Left ventricle myocardium inferior (tissue), 1 donor: ENCODE measurements around the gene TRIM66. TPM values are rescaled to one million over a fixed set of nuclear protein-coding genes. Genes with fewer than 3 reads are reported as not detected.

Experiments
- DNase-seq: peaks from one replicate; pipeline ENCODE4 v3.0.0-alpha.2; 2020
- H3K27ac ChIP-seq: fragments of 200-600 bp; replicated peaks from 2 replicates; pipeline ENCODE4 v1.8.0; 2021
- H3K27me3 ChIP-seq: fragments of 200-600 bp; 2 replicates; pipeline ENCODE4 v1.8.0; 2021; ENCODE audit warnings: low read depth
- H3K36me3 ChIP-seq: fragments of 200-600 bp; 2 replicates; pipeline ENCODE4 v1.8.0; 2021
- H3K4me1 ChIP-seq: fragments of 200-600 bp; 2 replicates; pipeline ENCODE4 v1.8.0; 2021
- H3K4me3 ChIP-seq: fragments of 200-600 bp; 2 replicates; pipeline ENCODE4 v1.8.0; 2021; ENCODE audit warnings: mild to moderate bottlenecking, moderate library complexity
- H3K9me3 ChIP-seq: fragments of 200-600 bp; replicated peaks from 2 replicates; pipeline ENCODE4 v1.8.0; 2021
- intact Hi-C: fragments of 100-400 bp; cut with micrococcal nuclease; formaldehyde crosslinking; loops from one replicate; pipeline ENCODE4 v1.11.0; 2022
- total RNA-seq: library from RNA; stranded (reverse); fragmentation: NEBNext Ultra II Directional; extraction: Animal tissue kit (Norgen Biotek cat#: 25700); gene quantifications from one replicate; pipeline ENCODE4 v1.2.1, GENCODE V29; 2021
- TF ChIP-seq, protein P1 (sequence below): fragments of 200-600 bp; IDR thresholded peaks from 2 replicates; pipeline ENCODE4 v1.8.0; 2021; ENCODE audit warnings: antibody characterized with exemption, mild to moderate bottlenecking, borderline replicate concordance
- donor health status: DM: no; HTN: yes; CAD: no; lungs with severe emphysema.

The TRIM66 gene
- total RNA-seq, 1 donor from 2014 or later, result 4.1 TPM

DNA sequence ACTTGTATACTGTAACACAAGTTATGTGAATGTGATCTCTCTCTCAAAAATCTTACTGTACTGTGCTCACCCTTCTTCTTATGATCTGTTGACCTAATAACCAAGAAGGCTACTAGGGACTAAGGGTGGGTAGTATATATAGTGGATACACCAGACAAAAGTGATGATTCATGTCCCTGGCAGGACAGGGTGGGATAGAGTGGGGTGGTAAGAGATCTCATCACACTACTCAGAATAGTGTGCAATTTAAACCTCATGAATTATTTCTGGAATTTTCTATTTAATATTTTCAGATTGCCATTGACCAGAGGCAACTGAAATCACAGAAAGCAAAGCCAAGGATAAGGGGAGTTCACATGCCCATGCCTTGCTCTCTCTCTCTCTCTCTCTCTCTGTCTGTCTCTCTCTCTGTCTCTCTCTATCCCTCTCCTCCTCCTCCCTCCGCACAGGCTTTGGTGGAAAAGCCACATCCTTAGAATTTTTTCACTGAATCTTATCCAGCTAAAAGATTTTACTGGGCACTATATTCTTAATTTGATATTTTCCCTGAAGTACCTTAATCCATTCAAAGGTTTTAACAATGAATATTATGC, 76.4 kb downstream of the TRIM66 start:
- Histone ChIP-seq H3K36me3 (no peaks in the 10 kb centered on the region), H3K27me3 (no peaks in the 10 kb centered on the region), H3K9me3 (no peaks in the 10 kb centered on the region), H3K4me3 (no peak overlapping the region), H3K4me1 (no peaks in the 10 kb centered on the region), H3K27ac (no peak overlapping the region)
- TF ChIP-seq, protein P1, sequence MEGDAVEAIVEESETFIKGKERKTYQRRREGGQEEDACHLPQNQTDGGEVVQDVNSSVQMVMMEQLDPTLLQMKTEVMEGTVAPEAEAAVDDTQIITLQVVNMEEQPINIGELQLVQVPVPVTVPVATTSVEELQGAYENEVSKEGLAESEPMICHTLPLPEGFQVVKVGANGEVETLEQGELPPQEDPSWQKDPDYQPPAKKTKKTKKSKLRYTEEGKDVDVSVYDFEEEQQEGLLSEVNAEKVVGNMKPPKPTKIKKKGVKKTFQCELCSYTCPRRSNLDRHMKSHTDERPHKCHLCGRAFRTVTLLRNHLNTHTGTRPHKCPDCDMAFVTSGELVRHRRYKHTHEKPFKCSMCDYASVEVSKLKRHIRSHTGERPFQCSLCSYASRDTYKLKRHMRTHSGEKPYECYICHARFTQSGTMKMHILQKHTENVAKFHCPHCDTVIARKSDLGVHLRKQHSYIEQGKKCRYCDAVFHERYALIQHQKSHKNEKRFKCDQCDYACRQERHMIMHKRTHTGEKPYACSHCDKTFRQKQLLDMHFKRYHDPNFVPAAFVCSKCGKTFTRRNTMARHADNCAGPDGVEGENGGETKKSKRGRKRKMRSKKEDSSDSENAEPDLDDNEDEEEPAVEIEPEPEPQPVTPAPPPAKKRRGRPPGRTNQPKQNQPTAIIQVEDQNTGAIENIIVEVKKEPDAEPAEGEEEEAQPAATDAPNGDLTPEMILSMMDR, result no peak
- intact Hi-C loops, result no loop called here
- DNase-seq, result no peak

DNA sequence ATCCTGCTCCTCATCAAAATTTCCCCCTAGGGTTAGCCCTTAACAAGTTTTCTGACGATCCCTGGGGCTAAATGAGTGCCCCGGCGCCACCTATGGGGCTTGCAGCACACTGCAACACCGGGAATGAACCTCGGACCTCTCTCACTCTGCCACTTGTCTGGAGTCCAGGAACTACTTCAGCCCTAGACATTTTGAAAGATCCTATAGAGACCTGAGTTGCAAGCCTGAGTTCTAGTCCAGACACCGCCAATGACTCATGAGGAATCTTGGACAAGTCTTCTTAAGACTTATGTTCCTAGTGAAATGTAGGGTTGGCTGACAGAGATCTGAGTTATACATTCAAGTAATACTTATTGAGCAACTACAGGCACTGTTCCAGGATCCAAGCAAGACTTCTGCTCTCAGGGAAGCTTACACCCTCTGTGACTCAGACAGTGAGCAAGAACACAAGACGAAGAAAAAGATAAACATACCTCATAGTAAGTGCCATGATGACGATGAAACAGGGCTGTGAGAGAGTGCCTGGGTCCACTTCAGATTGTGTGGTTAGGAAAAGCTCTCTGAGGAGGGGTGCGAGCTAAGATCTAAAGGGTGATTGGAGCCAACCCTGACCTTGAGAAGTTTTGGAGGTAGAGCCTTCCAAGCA, 78.3 kb downstream of the TRIM66 start:
- no peak overlapping the region for H3K27ac ChIP-seq
- no peaks in the 10 kb centered on the region for H3K4me1 ChIP-seq
- H3K27me3 ChIP-seq, result no peaks in the 10 kb centered on the region
- no peaks in the 10 kb centered on the region for H3K36me3 ChIP-seq
- no peaks in the 10 kb centered on the region for H3K9me3 ChIP-seq
- no peak overlapping the region for H3K4me3 ChIP-seq
- peak; percentile 32 for DNase-seq
- TF ChIP-seq, protein P1, result peak; percentile 74
- intact Hi-C loops, result no loop called here

DNA sequence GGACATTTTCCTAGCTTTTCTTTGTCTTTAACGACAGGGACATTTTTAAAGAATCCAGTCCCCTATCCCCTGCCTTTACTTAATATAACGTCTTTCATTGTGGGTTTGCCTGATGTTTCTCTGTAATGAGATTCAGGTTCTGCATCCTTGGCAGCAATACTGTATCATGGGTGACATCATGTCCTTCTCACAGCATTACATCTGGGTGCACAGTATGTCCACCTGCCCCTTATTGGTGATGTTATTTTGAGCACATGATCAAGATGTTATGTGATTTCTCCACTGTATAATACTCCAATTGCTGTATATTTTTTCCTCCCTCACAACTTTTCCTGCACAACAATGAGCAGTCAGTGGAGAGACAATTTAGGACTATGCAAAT, 78.8 kb downstream of the TRIM66 start:
- H3K9me3 ChIP-seq, result no peaks in the 10 kb centered on the region
- intact Hi-C loops, result no loop called here

DNA sequence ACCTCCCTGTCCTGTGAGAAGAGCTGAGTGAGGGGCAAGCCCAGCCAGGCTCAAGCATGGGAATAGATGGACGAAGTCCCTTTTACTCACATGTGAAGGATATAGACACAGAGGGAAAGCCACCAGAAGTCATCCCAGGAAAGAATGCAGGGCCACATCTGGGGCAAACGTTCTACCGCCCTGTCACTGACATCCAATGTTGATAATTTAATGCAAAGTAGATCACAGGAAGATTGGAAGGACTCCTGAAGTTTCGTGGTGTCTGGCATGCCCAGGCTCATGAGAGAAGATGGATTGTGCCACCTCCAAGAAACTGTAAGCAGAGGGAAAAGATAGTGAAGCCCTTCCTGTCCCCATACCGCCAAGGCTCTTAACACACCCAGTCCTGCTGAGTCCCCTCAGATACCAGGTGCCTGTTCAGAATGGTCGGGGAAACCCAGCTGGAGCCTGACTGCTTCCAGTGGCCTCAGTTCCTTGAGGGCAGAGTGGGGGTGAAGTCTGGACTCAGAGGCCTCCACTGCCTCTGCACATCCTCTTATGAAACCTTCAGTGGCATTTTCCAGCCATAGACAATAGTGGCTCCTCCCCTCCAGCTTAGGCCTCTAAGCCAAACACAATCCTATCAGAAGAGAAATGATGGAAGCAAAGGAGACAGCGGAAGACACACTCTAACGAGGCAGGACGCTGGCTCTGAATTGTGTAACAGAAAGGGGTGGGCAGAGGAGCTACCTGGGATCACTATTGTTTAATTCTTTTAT, 80.9 kb downstream of the TRIM66 start:
- Histone ChIP-seq H3K4me3 (no peak overlapping the region), H3K27me3 (peaks cover 7% of the 10 kb centered on the region), H3K36me3 (no peaks in the 10 kb centered on the region), H3K4me1 (no peaks in the 10 kb centered on the region), H3K27ac (no peak overlapping the region), H3K9me3 (no peaks in the 10 kb centered on the region)
- TF ChIP-seq, protein P1, result no peak
- intact Hi-C loops, result no loop called here
- DNase-seq, result no peak

More for the DNA sequence above, 78.8 kb downstream of the TRIM66 start:
- Histone ChIP-seq H3K4me1 (no peaks in the 10 kb centered on the region), H3K27ac (no peak overlapping the region), H3K36me3 (no peaks in the 10 kb centered on the region), H3K27me3 (no peaks in the 10 kb centered on the region), H3K4me3 (no peak overlapping the region)
- no peak for DNase-seq
- TF ChIP-seq, protein P1, result no peak

DNA sequence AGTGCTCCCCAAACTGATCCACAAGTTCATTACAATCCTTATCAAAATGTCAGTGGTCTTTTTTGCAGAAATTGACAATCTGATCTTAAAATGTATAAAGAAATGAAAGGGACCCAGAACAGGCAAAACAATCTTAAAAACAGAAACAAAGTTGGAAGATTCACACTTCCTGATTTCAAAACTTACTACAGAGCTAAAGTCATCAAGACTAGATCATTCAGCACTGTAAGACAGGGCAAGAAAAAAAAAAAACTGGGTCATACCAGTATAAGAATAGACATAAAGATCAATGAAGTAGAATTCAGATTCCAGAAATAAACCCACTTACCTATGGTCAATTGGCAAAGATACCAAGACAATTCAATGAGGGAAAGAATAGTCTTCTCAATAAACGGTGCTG, 84.0 kb downstream of the TRIM66 start:
- no peaks in the 10 kb centered on the region for H3K9me3 ChIP-seq
- TF ChIP-seq, protein P1, result no peak
- no peak overlapping the region for H3K27ac ChIP-seq
- intact Hi-C loops, result no loop called here
- H3K4me3 ChIP-seq, result no peak overlapping the region
- peaks cover 33% of the 10 kb centered on the region for H3K27me3 ChIP-seq
- H3K4me1 ChIP-seq, result peaks cover 12% of the 10 kb centered on the region
- DNase-seq, result no peak
- no peaks in the 10 kb centered on the region for H3K36me3 ChIP-seq
